ENCODE data around the gene DPP7.

The DPP7 gene

GRCh38 chr9:137160054-137160425, 45.5 kb upstream of the DPP7 start:
- DNase-seq (ENCODE audit: low read depth) = no peak
- TF ChIP-seq, protein P1, sequence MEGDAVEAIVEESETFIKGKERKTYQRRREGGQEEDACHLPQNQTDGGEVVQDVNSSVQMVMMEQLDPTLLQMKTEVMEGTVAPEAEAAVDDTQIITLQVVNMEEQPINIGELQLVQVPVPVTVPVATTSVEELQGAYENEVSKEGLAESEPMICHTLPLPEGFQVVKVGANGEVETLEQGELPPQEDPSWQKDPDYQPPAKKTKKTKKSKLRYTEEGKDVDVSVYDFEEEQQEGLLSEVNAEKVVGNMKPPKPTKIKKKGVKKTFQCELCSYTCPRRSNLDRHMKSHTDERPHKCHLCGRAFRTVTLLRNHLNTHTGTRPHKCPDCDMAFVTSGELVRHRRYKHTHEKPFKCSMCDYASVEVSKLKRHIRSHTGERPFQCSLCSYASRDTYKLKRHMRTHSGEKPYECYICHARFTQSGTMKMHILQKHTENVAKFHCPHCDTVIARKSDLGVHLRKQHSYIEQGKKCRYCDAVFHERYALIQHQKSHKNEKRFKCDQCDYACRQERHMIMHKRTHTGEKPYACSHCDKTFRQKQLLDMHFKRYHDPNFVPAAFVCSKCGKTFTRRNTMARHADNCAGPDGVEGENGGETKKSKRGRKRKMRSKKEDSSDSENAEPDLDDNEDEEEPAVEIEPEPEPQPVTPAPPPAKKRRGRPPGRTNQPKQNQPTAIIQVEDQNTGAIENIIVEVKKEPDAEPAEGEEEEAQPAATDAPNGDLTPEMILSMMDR (conservative IDR thresholded peaks at IDR 0.05; ENCODE audit: low read length) = no peak
- no peak overlapping the region for H3K4me3 ChIP-seq (ENCODE audit: low read length)

- H3K4me3 ChIP-seq (ENCODE audit: low read length) = no peak overlapping the region
- no peak for DNase-seq (ENCODE audit: low read depth)
- TF ChIP-seq, protein P1 (conservative IDR thresholded peaks at IDR 0.05; ENCODE audit: low read length) = no peak
Measured at GRCh38 chr9:137159105-137160053, 44.8 kb upstream of the DPP7 start.

- H3K4me3 ChIP-seq (ENCODE audit: low read length) = no peak overlapping the region
- DNase-seq (ENCODE audit: low read depth) = no peak
Measured at GRCh38 chr9:137158625-137159024, 44.1 kb upstream of the DPP7 start.

DNA sequence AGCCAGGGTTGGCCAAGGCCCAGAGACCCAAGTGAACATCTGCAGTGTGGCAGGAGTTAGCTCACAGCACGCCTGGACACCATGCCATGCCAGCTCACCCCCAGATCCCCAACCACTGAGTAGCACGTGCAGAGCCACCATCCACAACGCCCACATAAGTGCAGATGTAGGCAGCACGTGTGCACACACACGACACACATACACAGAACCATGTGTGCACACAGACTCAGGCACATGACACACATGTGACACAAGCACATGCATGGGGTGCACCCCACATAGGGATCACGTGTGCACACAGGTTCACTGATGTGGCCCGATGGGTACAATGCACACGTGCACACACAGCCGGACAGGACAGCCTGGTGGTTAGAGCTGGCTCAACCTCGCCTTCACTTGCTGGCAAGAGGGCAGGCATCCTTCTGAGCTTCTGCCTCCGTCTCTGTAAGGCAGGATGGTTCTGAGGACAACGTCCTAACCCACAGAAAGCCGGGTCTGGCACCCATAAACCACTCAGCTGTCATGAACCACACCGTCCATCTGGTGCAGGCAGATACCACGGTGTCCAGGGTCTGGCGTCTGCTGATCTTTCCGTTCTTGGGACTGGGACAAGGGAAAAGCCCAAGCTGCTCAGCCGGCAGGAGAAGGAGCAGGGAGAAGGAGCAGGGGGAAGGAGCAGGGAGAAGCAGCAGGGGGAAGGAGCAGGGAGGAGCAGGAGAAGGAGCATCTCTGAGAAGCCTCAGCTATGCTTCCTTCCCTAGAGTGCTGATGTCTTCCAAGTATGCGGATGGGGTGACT, 43.3 kb upstream of the DPP7 start:
- peak; percentile 38 for DNase-seq (ENCODE audit: low read depth)
- no peak overlapping the region for H3K4me3 ChIP-seq (ENCODE audit: low read length)
- TF ChIP-seq, protein P1 (conservative IDR thresholded peaks at IDR 0.05; ENCODE audit: low read length) = no peak

More at GRCh38 chr9:137158625-137159024, 44.1 kb upstream of the DPP7 start:
- TF ChIP-seq, protein P1 (conservative IDR thresholded peaks at IDR 0.05; ENCODE audit: low read length) = no peak

- TF ChIP-seq, protein P1 (conservative IDR thresholded peaks at IDR 0.05; ENCODE audit: low read length) = no peak
- peak; percentile 34 for DNase-seq (ENCODE audit: low read depth)
- peak overlapping the region; percentile 47 for H3K4me3 ChIP-seq (ENCODE audit: low read length)
Measured at GRCh38 chr9:137156567-137157375, 42.2 kb upstream of the DPP7 start.

DNA sequence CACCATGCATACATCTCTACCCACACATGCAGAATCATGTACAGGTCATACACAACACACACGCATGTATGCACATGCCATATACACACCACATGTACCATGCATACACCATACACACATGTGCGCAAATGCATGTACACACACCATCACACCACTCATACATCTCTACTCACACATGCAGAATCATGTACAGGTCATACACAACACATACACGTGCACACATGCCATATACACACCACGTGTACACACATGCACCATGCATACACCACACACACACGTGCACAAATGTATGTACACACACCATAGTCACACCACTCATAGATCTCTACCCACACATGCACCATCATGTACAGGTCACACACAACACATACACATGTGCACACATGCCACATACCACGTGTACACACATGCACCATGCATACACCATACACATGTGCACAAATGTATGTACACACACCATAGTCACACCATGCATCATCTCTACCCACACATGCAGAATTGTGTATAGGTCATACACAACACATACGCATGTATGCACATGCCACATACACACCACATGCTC, 38.4 kb upstream of the DPP7 start:
- no peak for DNase-seq (ENCODE audit: low read depth)
- H3K4me3 ChIP-seq (ENCODE audit: low read length) = no peak overlapping the region
- TF ChIP-seq, protein P1 (conservative IDR thresholded peaks at IDR 0.05; ENCODE audit: low read length) = no peak

Measured in AG10803 (cell line).